Neural cell (in vitro differentiated cells): Measurements from ENCODE around the gene TEX22. TPM values are rescaled to one million over a fixed set of nuclear protein-coding genes. Genes with fewer than 3 reads are reported as not detected.

Experiments used
- H2AFZ ChIP-seq: fragments of 200-600, 300-800 bp; sonication (generic), shearing (Covaris generic); 2 replicates; pipeline ENCODE4 v1.6.0; 2014; ENCODE audit warnings: low read depth, mild to moderate bottlenecking, antibody characterized with exemption, low read length, moderate library complexity
- H3F3A ChIP-seq: fragments of 200-600 bp; shearing (Covaris generic); 2 replicates; pipeline ENCODE4 v1.6.1; 2016; ENCODE audit warnings: mild to moderate bottlenecking, moderate library complexity, mixed read lengths, antibody characterized with exemption, low read length; ENCODE audit not compliant: insufficient read depth, poor library complexity, severe bottlenecking
- H3K27ac ChIP-seq: fragments of 200-600, 300-800 bp; sonication (generic), shearing (Covaris generic); 2 replicates; pipeline ENCODE4 v1.5.1; 2014; ENCODE audit warnings: mild to moderate bottlenecking, low read length, moderate library complexity
- H3K27me3 ChIP-seq: fragments of 300-800, 200-600 bp; sonication (generic), shearing (Covaris generic); 2 replicates; pipeline ENCODE4 v1.6.0; 2014; ENCODE audit warnings: mild to moderate bottlenecking, low read depth, low read length, moderate library complexity; ENCODE audit not compliant: insufficient read depth
- H3K36me3 ChIP-seq: fragments of 300-800, 200-600 bp; sonication (generic), shearing (Covaris generic); 2 replicates; pipeline ENCODE4 v1.5.1; 2014; ENCODE audit warnings: mild to moderate bottlenecking, antibody characterized with exemption, low read length, moderate library complexity; ENCODE audit not compliant: insufficient read depth
- H3K4me2 ChIP-seq: fragments of 300-800, 200-600 bp; sonication (generic), shearing (Covaris generic); 2 replicates; pipeline ENCODE4 v1.6.0; 2014; ENCODE audit warnings: mild to moderate bottlenecking, low read length
- H3K4me3 ChIP-seq: fragments of 300-800, 200-600 bp; sonication (generic), shearing (Covaris generic); 2 replicates; pipeline ENCODE4 v1.5.1; 2014; ENCODE audit warnings: mild to moderate bottlenecking, low read length, moderate library complexity
- H3K79me2 ChIP-seq: fragments of 200-600 bp; shearing (Covaris generic); replicated peaks from 2 replicates; pipeline ENCODE4 v1.6.0; 2014; ENCODE audit warnings: mild to moderate bottlenecking, low read length, moderate library complexity; ENCODE audit not compliant: insufficient read depth
- H3K9ac ChIP-seq: fragments of 300-800, 200-600 bp; sonication (generic), shearing (Covaris generic); 2 replicates; pipeline ENCODE4 v1.6.1; 2016; ENCODE audit warnings: mild to moderate bottlenecking, low read length, mixed read lengths
- H3K9me2 ChIP-seq: fragments of 200-600 bp; shearing (Covaris generic); 2 replicates; pipeline ENCODE4 v1.6.1; 2016; ENCODE audit warnings: mild to moderate bottlenecking, low read length, mixed read lengths; ENCODE audit not compliant: insufficient read depth
- H3K9me3 ChIP-seq: fragments of 200-600, 300-800 bp; sonication (generic), shearing (Covaris generic); 2 replicates; pipeline ENCODE4 v1.6.1; 2016; ENCODE audit warnings: mild to moderate bottlenecking, mixed run types, low read length, moderate library complexity, mixed read lengths
- H4K20me1 ChIP-seq: fragments of 200-600 bp; shearing (Covaris generic); 2 replicates; pipeline ENCODE4 v1.6.1; 2016; ENCODE audit warnings: mild to moderate bottlenecking, mixed run types; ENCODE audit not compliant: insufficient read depth
- CTCF ChIP-seq: fragments of 450-650 bp; IDR thresholded peaks from 2 replicates; pipeline ENCODE4 v1.5.1; 2014; ENCODE audit warnings: antibody characterized with exemption, mild to moderate bottlenecking, moderate library complexity; ENCODE audit not compliant: poor library complexity, severe bottlenecking
- EP300 ChIP-seq: fragments of 450-650 bp; conservative IDR thresholded peaks from 2 replicates; pipeline ENCODE4 v1.6.1; 2014; ENCODE audit warnings: antibody characterized with exemption, mild to moderate bottlenecking, moderate library complexity; ENCODE audit not compliant: poor library complexity, severe bottlenecking
- EZH2 ChIP-seq: fragments of 200-600, 300-800 bp; shearing (Covaris generic), sonication (generic); IDR thresholded peaks from 2 replicates; pipeline ENCODE4 v1.6.1; 2014; ENCODE audit warnings: antibody characterized with exemption, low read length, borderline replicate concordance, mild to moderate bottlenecking; ENCODE audit not compliant: insufficient read depth, poor library complexity, severe bottlenecking
- MXI1 ChIP-seq: fragments of 450-650 bp; conservative IDR thresholded peaks from 2 replicates; pipeline ENCODE4 v1.6.1; 2014; ENCODE audit warnings: antibody characterized with exemption, mild to moderate bottlenecking; ENCODE audit not compliant: poor library complexity, severe bottlenecking
- POLR2AphosphoS5 ChIP-seq: IDR thresholded peaks from 2 replicates; pipeline ENCODE4 v1.6.1; 2012
- RAD21 ChIP-seq: fragments of 450-650 bp; conservative IDR thresholded peaks from 2 replicates; pipeline ENCODE4 v1.6.1; 2014; ENCODE audit warnings: antibody characterized with exemption, mild to moderate bottlenecking, moderate library complexity
- REST ChIP-seq: IDR thresholded peaks from 2 replicates; pipeline ENCODE4 v1.6.1; 2012; ENCODE audit warnings: borderline replicate concordance
- SMC3 ChIP-seq: fragments of 450-650 bp; conservative IDR thresholded peaks from 2 replicates; pipeline ENCODE4 v1.6.1; 2014; ENCODE audit warnings: antibody characterized with exemption, mild to moderate bottlenecking, moderate library complexity; ENCODE audit not compliant: poor library complexity
- TAF1 ChIP-seq: IDR thresholded peaks from 2 replicates; pipeline ENCODE4 v1.6.1; 2012; ENCODE audit warnings: low read depth
- polyA plus RNA-seq: library from polyadenylated mRNA; depleted of rRNA; stranded (reverse); fragments of >200 nt; gene quantifications from 2 replicates; pipeline ENCODE4 v1.2.3, GENCODE V29; 2014

TEX22 gene
- polyA plus RNA-seq, 1 donor from 2014 or later, result 0.22 TPM

- no peak for TF ChIP-seq RAD21
- TF ChIP-seq MXI1, result no peak
- TF ChIP-seq REST, result no peak
- TF ChIP-seq EZH2, result no peak
- TF ChIP-seq SMC3, result no peak
- no peak for TF ChIP-seq TAF1
- no peak for TF ChIP-seq EP300
- no peak for TF ChIP-seq POLR2AphosphoS5
- H3K4me2 ChIP-seq, result no peak overlapping the region
- no peak overlapping the region for H3K4me3 ChIP-seq
- H3K36me3 ChIP-seq, result no peaks in the 10 kb centered on the region
- no peaks in the 10 kb centered on the region for H4K20me1 ChIP-seq
- no peaks in the 10 kb centered on the region for H3K9me3 ChIP-seq
- H3F3A ChIP-seq, result no peaks in the 10 kb centered on the region
- no peak overlapping the region for H3K9ac ChIP-seq
- H3K27ac ChIP-seq, result no peak overlapping the region
- H2AFZ ChIP-seq, result no peak overlapping the region
- H3K79me2 ChIP-seq, result no peaks in the 10 kb centered on the region
- no peaks in the 10 kb centered on the region for H3K9me2 ChIP-seq
- H3K27me3 ChIP-seq, result no peaks in the 10 kb centered on the region
Measured at GRCh38 chr14:105450864-105451720, 52.8 kb downstream of the TEX22 start.

GRCh38 chr14:105452963-105453362 lies 54.6 kb downstream of the TEX22 start:
- Histone ChIP-seq H3K4me3 (no peak overlapping the region), H3F3A (no peaks in the 10 kb centered on the region), H3K9me2 (no peaks in the 10 kb centered on the region), H3K27ac (no peak overlapping the region), H4K20me1 (no peaks in the 10 kb centered on the region), H3K9ac (no peak overlapping the region), H3K4me2 (no peak overlapping the region), H3K27me3 (no peaks in the 10 kb centered on the region), H3K9me3 (no peaks in the 10 kb centered on the region), H3K36me3 (no peaks in the 10 kb centered on the region), H3K79me2 (no peaks in the 10 kb centered on the region), H2AFZ (no peak overlapping the region)
- TF ChIP-seq REST (no peak), POLR2AphosphoS5 (no peak), MXI1 (no peak), EZH2 (no peak), TAF1 (no peak), SMC3 (no peak), RAD21 (no peak), EP300 (no peak), CTCF (no peak)
